Panc1 (cell line): ENCODE results near the gene WT1. TPM values are rescaled to one million over a fixed set of nuclear protein-coding genes. Genes with fewer than 3 reads are reported as not detected.

ENCODE experiments used
- ATAC-seq: fragments of 200-7000 bp; cut with Tn5 transposase; 2 replicates; pipeline ENCODE4 v1.9.1; 2020; ENCODE audit warnings: mild to moderate bottlenecking, moderate library complexity
- BruUV-seq: library from RNA; stranded (reverse); fragments of 400-500 nt; replicated peaks from 2 replicates; lab custom pipeline; 2021; lab: Mats Ljungman, UMichigan
- CTCF ChIA-PET: fragments of 300-600 bp; sonication (Branson Sonifier 250); formaldehyde crosslinking; loops from one replicate; lab custom pipeline; 2022; ENCODE audit warnings: antibody characterized with exemption; lab: Charles Lee
- POLR2A ChIA-PET: fragments of 300-600 bp; sonication (Branson Sonifier 250); formaldehyde crosslinking; loops from one replicate; lab custom pipeline; 2022; ENCODE audit warnings: antibody characterized with exemption; lab: Charles Lee
- DNase-seq: peaks from one replicate; pipeline ENCODE4 v3.0.0-alpha.2; 2010; ENCODE audit warnings: low read depth, low spot score
- H3K27ac ChIP-seq: 2 replicates; pipeline ENCODE4 v1.5.1; 2011; ENCODE audit warnings: mild to moderate bottlenecking, low read length, inconsistent platforms
- H3K27me3 ChIP-seq: fragments of 200-500 bp; sonication (Bioruptor generic); 2 replicates; pipeline ENCODE4 v1.6.0; 2014; ENCODE audit warnings: low read length, inconsistent platforms; ENCODE audit not compliant: control insufficient read depth, insufficient read depth
- H3K36me3 ChIP-seq: fragments of 200-500 bp; sonication (Bioruptor generic); 2 replicates; pipeline ENCODE4 v1.5.1; 2014; ENCODE audit warnings: inconsistent platforms, mild to moderate bottlenecking, low read length, moderate library complexity; ENCODE audit not compliant: control insufficient read depth, insufficient read depth
- H3K4me1 ChIP-seq: 2 replicates; pipeline ENCODE4 v1.5.1; 2011; ENCODE audit warnings: inconsistent platforms, mild to moderate bottlenecking, low read length, moderate library complexity; ENCODE audit not compliant: control insufficient read depth, insufficient read depth
- H3K4me3 ChIP-seq, 2 experiments: 2 replicates each; pipeline ENCODE4 v1.5.1; 2011 to 2012; ENCODE audit warnings: low read depth in 2 of 2, low read length in 2 of 2, mild to moderate bottlenecking in 2 of 2, inconsistent platforms in 1 of 2, moderate library complexity in 1 of 2
- H3K9me3 ChIP-seq: fragments of 200-500 bp; sonication (Bioruptor generic); 2 replicates; pipeline ENCODE4 v1.5.1; 2014; ENCODE audit warnings: low read depth, mild to moderate bottlenecking, inconsistent platforms, low read length, moderate library complexity; ENCODE audit not compliant: control insufficient read depth, insufficient read depth
- CTCF ChIP-seq: fragments of 450-650 bp; IDR thresholded peaks from 2 replicates; pipeline ENCODE4 v1.5.1; 2017; ENCODE audit warnings: mild to moderate bottlenecking
- POLR2AphosphoS5 ChIP-seq: IDR thresholded peaks from 2 replicates; pipeline ENCODE4 v1.6.1; 2012; ENCODE audit warnings: mild to moderate bottlenecking, low read depth, low read length, moderate library complexity
- REST ChIP-seq, 2 experiments: IDR thresholded peaks; 2 replicates each; pipeline ENCODE4 v1.6.1; 2011 to 2012; ENCODE audit warnings: low read depth in 2 of 2, control low read depth in 1 of 2, low read length in 1 of 2, mild to moderate bottlenecking in 1 of 2, moderate library complexity in 1 of 2; ENCODE audit not compliant: insufficient read depth in 1 of 2
- SIN3A ChIP-seq: IDR thresholded peaks from 2 replicates; pipeline ENCODE4 v1.6.1; 2012; ENCODE audit warnings: low read depth, mild to moderate bottlenecking, low read length, moderate library complexity, borderline replicate concordance; ENCODE audit not compliant: insufficient read depth
- TCF7L2 ChIP-seq: IDR thresholded peaks from 2 replicates; pipeline ENCODE4 v1.6.1; 2011; ENCODE audit warnings: mild to moderate bottlenecking, low read depth, low read length, inconsistent platforms
- in situ Hi-C: cut with HindIII; loops from 2 replicates; pipeline ENCODE4 v1.10.0; 2016; ENCODE audit warnings: low sequenced_read_pairs, low pct_unique_long_range_greater_than_20kb
- intact Hi-C: fragments of 100-400 bp; cut with micrococcal nuclease; formaldehyde crosslinking; loops from one replicate; pipeline ENCODE4 v1.10.0; 2022; ENCODE audit not compliant: unreplicated experiment
- total RNA-seq: library from RNA; stranded (reverse); gene quantifications from one replicate; pipeline ENCODE4 v1.2.1, GENCODE V29; 2021; ENCODE audit not compliant: unreplicated experiment

Gene WT1
- total RNA-seq, 1 experiment from 2014 or later: 15.9 TPM

- H3K27me3 ChIP-seq: no peaks in the 10 kb centered on the region
- ChIA-PET CTCF (no interaction called here), POLR2A (interaction anchor here (0.5 kb wide), 2 partner anchors 9 to 19 kb away, joined by 3 to 4 read pairs; no protein-coding TSS in a partner anchor)
- intact Hi-C loops: no loop called here
- in situ Hi-C loops: no loop called here
- peaks cover 7% of the 10 kb centered on the region; the same call in 1 of the 2 replicates for H3K4me1 ChIP-seq
- DNase-seq (no peak), ATAC-seq (no peak)
- no peak overlapping the region for H3K4me3 ChIP-seq
- no peaks in the 10 kb centered on the region for H3K36me3 ChIP-seq
- BruUV-seq: no TSS peak
- H3K27ac ChIP-seq: no peak overlapping the region; the same call in 1 of the 2 replicates
- TF ChIP-seq CTCF (no peak; the same call in 1 of the 2 replicates), POLR2AphosphoS5 (no peak), REST (IDR thresholded peaks at IDR 0.05; ENCODE audit: insufficient read depth in 1 of 2, low read depth in 2 of 2, low read length in 1 of 2) (no peak), SIN3A (no peak)
- no peaks in the 10 kb centered on the region for H3K9me3 ChIP-seq
These were observed 4.6 kb downstream of the WT1 start for GRCh38 chr11:32430568-32431381.

GRCh38 chr11:32429477-32429876 lies 5.9 kb downstream of the WT1 start:
- Histone ChIP-seq H3K9me3 (no peaks in the 10 kb centered on the region), H3K4me1 (peaks cover 7% of the 10 kb centered on the region; the same call in 1 of the 2 replicates), H3K4me3 (no peak overlapping the region), H3K27ac (no peak overlapping the region), H3K36me3 (no peaks in the 10 kb centered on the region), H3K27me3 (no peaks in the 10 kb centered on the region)
- DNase-seq (no peak), ATAC-seq (no peak)
- intact Hi-C loops (no loop called here), in situ Hi-C loops (no loop called here)
- ChIA-PET CTCF (interaction anchor here (0.6 kb wide), 1 partner anchor 60 kb away, joined by 3 read pairs; no protein-coding TSS in a partner anchor), POLR2A (interaction anchor here (0.7 kb wide), 1 partner anchor 149 kb away, joined by 8 read pairs; no protein-coding TSS in a partner anchor)
- BruUV-seq: no TSS peak
- TF ChIP-seq POLR2AphosphoS5: no peak
- TF ChIP-seq CTCF: no peak
- no peak for TF ChIP-seq TCF7L2
- TF ChIP-seq REST (IDR thresholded peaks at IDR 0.05; ENCODE audit: insufficient read depth in 1 of 2, low read depth in 2 of 2, low read length in 1 of 2): no peak
- no peak for TF ChIP-seq SIN3A
